Measurements from ENCODE around the gene CDR2L.
"Not testable (repeated sequence)": the region's sequence is repeated elsewhere in the genome, so short reads cannot be mapped to it uniquely, and the experiment has no call there.

Gene CDR2L

DNA sequence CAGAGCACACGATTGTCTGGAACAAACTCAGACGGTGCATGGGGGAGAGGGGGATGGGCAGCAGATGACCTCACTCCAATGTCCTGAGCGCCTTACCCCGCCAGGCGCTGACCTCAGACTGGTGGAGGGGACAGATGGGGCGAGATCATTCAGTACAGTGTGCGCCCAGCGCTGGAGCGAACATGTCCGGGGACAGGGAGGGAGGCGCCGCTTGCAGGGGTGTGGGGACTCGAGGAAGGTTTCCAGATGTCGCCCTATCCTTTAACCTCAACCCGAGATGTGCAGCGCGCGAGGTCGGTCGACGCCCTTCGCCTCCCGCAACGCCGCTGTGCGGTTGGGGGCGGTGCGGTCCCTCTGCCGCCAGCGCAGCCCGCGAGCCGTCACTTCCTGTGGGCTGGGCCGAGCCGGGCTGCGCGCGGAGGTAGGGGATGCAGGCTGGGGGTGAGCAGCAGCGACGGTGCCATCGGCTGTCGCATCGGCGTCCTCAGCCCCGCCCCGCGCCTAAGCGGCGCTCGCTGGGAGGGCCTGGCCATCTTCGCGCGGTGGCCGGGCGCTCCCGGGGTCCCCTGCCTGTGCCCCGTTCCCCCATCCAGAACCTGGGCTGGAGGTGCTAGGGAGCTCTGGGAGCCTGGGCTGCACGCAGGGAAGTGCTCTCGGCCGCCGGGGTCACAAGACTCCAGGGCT is 5.3 kb upstream of the CDR2L start:
- DNase-seq = peak; percentile 90 to 93

- DNase-seq = peak in 1 of 2 experiments; percentile 57
Measured at GRCh38 chr17:74982663-74983313, 4.6 kb upstream of the CDR2L start.

DNA sequence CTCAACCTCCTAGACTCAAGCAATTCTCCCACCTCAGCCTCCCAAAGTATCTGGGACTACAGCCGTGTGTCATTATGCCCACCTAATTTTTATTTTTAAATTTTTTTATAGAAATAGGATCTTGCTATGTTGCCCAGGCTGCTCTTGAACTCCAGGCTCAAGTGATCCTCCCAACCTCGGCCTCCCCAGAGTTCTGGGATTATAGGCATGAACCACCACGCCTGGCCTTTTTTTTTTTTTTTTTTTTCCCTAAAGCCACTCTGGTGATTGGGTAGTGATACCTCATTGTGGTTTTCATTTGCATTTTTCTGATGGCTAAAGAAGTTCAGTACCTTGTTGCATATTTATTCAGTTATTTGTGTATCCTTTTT is 1.2 kb upstream of the CDR2L start:
- DNase-seq = no peak

- DNase-seq = peak; percentile 66 to 74
Measured at GRCh38 chr17:74987909-74988711, 678 bp downstream of the CDR2L start.

DNA sequence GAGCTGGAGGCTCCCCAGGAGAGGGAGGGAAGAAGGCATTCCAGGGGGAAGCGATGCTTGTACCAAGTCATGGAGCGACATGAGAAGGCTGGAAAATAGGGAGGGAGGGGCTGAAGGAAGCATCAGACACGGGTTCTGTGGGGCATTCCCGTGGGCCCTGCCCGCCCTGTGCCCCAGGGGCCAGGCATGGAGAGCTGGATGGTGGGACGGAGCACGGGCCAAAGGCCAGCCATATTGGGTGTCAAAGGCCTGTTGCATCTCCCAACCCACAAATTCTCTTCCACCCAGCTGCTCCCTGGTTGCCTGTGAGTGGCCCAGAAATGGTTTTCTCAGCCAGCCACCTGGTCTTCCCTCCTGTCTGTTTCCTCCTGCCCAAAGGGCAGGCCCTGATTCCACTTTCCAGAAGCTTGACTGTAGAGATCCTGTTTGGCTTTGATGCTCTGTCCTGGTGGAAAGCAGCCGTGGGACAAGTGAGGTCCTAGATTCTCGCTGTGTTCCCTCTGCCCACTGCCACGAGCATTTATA is 3.2 kb downstream of the CDR2L start:
- no peak for DNase-seq

DNA sequence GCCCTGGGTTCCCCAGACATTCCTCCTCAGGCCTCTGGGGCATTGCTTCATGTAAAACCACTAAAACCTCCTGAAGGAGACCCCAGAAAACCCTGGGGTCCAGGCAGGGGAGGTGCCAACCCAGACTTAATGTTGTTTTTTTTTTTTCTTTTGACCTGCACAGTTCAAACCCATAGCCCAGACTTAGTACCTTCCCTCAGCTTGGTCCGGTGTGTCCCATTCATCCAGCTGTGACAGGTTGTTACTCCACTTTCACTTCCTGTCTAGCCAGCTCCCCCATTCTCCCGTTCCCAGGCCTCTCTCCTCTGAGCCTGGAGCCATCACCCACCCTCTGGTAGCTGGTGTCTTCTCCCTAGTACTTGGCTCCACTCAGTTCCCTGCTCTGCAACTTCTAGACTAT is 4.8 kb downstream of the CDR2L start:
- no peak for DNase-seq

DNA sequence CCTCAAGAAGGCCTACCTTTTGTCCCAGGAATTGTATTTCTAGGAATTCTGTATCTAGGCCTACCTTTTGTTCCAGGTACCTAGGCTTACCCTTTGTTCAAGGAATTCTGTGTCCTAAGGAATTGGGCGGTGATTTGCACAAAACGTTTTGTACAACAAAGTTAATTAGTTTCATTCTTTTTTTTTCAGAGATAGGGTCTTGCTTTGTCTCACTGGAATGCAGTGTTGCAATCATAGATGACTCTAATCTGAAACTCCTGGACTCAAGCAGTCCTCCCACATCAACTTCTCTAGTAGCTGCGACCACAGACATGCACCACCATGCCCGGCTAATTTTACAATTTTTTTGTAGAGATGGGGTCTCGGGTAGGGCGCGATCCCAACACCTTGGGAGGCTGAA is 7.0 kb downstream of the CDR2L start:
- DNase-seq = no peak

DNA sequence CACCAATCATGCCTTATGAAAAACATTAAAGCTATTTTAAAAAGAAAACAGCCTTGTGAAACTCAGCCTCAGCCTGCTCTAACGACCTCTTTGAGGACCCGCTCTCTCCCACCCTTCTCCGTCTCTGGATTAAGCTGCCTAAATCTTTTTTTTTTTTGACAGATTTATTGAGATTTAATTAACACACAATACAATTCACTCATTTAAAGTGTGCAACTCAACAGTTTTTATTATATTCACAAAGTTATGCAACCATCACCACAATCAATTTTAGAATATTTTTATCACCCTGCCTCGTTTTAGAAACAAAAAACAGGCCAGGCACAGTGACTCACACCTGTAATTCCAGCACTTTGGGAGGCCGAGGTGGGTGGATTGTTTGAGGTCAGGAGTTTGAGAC is 8.4 kb downstream of the CDR2L start:
- no peak for DNase-seq

- no peak for DNase-seq
Measured at GRCh38 chr17:74998783-74999182, 11.4 kb downstream of the CDR2L start.

DNA sequence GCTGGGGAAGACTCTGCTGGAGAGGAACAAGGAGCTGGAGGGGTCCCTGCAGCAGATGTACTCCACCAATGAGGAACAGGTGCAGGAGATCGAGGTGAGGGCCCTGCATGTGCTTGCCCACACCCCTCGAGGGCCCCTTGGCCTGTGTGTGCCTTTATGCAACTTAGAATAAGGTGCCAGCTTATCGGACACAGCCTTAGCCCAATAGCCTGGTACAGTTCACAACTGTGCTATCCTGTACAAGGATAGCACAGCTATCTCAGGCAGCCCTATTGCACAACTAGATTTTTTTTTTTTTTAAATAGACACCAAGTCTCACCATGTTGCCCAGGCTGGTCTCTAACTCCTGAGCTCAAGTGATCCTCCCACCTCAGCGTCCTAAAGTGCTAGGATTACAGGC is 12.1 kb downstream of the CDR2L start:
- DNase-seq = no peak

DNA sequence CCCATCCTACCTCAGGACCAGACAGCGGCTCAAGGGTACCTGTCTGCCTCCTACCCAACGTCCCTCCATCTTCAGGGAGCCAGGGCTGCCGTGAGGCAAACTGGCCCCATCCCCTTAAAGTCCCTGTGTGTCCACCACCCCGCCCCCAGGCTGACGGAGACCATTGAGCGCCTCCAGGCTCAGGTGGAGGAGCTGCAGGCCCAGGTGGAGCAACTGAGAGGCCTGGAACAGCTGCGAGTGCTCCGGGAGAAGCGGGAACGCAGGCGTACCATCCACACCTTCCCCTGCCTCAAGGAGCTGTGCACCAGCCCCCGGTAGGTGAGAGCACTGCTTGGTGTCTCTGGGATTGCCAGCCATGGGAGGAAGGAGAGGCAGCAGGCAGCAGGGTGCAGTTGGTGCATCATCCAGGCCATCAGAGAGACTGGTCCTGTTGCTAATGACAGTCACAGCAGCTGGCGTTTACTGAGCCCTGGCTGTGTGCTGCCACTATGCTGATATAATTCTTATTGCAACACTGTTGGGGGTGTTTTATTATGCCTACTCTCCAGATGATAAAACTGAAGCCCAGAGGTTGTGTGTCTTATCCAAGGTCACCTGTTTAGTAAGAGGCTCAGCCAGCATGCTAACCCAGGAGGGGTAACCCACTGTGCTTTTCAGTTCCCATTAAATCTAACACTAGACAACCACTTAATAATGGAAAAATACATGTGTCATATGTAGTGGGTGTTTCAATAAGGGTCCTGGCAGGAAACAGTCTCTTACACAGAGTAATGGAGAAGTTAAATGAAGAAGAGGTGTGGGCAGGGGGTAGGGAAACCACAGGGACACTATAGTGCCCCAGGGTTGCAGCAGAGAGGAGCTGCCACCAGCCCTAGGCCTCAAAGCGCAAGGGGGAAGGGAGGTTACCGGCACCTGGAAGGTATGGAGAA is 14.7 kb downstream of the CDR2L start:
- DNase-seq = no peak

DNA sequence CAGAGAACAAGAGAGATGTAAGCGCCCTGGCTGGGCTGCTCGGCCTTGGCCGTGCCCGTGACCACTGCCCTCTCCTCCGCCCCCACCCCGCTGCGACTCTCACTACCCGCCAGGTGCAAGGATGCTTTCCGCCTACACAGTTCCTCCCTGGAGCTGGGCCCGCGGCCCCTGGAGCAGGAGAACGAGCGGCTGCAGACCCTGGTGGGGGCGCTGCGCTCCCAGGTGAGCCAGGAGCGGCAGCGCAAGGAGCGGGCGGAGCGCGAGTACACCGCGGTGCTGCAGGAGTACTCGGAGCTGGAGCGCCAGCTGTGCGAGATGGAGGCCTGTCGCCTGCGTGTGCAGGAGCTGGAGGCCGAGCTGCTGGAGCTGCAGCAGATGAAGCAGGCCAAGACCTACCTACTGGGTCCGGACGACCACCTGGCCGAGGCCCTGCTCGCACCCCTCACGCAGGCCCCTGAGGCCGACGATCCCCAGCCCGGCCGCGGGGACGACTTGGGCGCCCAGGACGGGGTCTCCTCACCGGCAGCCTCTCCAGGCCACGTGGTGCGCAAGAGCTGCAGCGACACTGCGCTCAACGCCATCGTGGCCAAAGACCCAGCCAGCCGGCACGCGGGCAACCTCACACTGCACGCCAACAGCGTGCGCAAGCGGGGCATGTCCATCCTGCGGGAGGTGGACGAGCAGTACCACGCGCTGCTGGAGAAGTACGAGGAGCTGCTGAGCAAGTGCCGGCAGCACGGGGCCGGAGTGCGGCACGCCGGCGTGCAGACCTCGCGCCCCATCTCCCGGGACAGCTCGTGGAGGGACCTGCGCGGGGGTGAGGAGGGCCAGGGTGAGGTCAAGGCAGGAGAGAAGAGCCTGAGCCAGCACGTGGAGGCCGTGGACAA is 15.9 kb downstream of the CDR2L start:
- DNase-seq = no peak

DNA sequence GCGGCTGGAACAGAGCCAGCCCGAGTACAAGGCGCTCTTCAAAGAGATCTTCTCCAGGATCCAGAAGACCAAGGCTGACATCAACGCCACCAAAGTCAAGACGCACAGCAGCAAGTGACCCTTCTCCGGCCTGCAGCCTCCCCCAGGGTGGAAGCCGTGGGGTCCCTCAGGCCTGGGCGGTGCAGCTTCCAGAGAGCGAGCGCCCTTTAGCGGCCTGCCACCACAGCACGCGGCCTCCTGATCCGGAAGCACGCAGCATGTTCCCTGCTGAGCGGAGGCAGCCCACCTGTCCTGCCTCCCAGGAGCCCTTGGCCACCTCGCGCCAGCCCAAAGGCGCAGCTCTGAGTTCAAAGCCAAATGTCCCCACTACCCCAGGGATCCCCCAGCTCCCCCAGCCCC is 16.5 kb downstream of the CDR2L start:
- no peak for DNase-seq

DNA sequence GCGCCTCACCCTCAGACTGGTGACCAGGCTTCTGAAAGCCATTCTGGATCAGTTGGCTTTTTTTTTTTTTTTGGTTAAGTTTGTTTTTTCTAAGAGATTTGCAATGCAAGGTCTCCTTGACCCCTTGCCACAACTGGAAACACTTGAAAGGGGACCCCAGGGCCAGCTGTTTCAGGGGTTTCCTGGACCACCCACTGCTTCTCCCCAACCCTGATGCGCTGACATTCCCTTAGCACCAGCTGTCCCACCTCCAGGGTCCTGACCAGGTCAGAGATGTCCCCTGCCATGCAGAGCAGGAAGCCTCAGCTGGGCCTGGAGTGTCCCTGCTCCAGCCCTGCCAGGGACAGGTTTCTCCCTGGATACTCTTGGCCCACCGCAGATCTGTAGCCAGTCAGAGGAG is 16.9 kb downstream of the CDR2L start:
- DNase-seq = no peak

DNA sequence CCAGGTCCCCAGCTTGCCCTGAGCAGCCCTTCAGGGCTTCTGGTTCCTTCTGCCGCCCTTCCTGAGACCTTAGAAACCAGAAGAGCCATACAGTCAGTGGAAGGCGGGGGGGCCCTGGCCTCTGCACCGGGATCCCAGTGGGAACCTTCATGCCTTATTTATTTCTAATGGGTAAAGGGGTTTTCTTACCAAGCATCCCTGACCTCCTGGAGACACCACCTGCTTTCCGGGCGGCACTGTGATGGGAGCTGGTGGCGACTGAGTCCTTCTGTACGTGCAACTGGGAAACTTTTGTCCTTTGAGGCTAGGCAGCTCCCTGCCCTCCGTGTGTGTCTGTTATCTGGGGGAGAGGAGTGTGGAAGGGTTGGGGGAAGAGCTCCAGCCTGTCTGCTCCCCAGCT is 17.9 kb downstream of the CDR2L start:
- DNase-seq = no peak

- not testable (repeated sequence) for DNase-seq
Measured at GRCh38 chr17:75006084-75006483, 18.7 kb downstream of the CDR2L start.

GRCh38 chr17:75006653-75007052 is 19.2 kb downstream of the CDR2L start:
- no peak for DNase-seq

- DNase-seq = no peak
Measured at GRCh38 chr17:75008373-75008772, 20.9 kb downstream of the CDR2L start.

- DNase-seq = no peak
Measured at GRCh38 chr17:75009139-75009724, 21.8 kb downstream of the CDR2L start.

DNA sequence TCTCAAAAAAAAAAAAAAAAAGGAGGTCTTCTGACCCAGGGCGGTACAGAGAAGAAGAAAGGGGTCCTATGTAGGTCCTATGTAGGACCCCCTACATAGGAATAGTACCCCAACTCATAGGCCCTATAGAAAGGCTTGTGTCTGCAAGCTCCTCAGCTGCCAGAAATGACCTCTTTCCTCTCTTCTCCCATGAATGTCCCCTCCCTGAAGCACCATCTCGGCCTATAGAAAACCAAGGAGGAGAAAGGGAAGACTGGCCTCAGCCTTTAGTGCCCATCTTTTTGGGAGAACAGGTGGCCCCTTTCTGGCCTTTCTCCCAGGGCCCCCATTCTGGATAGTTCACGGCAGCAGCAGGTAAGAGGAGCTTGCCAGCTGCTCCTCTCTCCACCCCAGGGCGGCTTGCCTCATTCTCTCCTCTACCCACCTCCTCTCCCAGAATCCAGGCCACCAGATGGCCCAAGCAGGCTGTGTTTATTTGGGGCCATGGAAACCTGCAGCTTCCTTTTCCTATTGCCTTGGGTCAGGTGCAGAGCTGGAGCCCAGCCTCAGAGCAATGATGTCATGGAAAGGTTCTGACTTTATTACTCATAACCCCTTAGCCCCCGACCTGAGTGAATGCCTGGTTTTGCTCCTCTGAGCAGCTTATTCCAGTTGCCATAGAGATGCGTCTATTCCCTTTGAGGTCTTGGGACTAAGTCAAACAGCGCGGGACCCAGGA is 23.4 kb downstream of the CDR2L start:
- peak; percentile 98 to 99 for DNase-seq
